ENCODE results near the gene TRDMT1.

The TRDMT1 gene

GRCh38 chr10:17200912-17201793 is at the start of gene TRDMT1:
Gene TRDMT1 (minus strand): TSS chr10:17201672. CDS start chr10:17201634, 38 bp downstream.
- peak; percentile 73 to 80 for DNase-seq

GRCh38 chr10:17250736-17251135 is 49.3 kb upstream of the TRDMT1 start:
- no peak for DNase-seq

GRCh38 chr10:17249820-17250219 is 48.3 kb upstream of the TRDMT1 start:
- DNase-seq, result no peak

DNA sequence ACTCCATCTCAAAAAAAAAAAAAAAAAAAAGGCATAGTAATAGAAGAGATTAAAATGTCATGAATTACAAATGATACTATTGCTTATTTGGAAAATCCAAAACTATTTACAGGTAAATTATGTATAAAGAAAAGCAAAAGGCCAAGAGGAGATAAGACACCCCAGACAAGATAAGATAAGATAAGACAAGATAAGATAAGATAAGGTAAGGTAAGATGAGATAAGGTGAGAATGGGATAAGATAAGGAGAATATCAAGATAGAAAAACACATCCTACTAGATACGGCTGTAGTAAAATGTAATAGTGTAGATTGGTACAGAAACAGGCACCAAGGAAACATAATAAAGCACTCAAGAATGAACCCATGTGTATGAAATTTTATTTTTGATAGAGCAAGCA is 47.5 kb upstream of the TRDMT1 start:
- DNase-seq, result no peak

DNA sequence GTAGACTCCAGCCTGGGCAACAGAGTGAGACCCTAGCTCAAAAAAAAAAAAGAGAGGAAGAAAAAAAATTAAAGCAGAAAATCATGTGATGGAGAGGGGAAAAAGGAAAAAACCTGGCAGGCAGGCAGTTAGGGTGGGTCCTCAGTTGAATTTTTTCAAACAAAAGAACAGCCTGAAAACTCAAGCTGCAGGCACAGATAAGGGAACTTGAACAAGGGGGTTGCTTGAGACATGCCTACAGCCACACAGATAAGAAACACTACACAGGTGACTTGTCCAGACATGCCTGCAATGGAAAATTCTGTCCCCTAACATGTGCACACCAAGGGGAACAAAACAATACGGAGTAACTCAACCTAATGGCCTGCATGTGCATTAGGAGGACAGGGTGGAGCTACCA is 45.7 kb upstream of the TRDMT1 start:
- DNase-seq, result no peak

GRCh38 chr10:17244700-17245365 is 43.4 kb upstream of the TRDMT1 start:
- no peak for DNase-seq

GRCh38 chr10:17241611-17242333 is 40.3 kb upstream of the TRDMT1 start:
- DNase-seq, result no peak

GRCh38 chr10:17240616-17241015 is 39.1 kb upstream of the TRDMT1 start:
- DNase-seq, result no peak

DNA sequence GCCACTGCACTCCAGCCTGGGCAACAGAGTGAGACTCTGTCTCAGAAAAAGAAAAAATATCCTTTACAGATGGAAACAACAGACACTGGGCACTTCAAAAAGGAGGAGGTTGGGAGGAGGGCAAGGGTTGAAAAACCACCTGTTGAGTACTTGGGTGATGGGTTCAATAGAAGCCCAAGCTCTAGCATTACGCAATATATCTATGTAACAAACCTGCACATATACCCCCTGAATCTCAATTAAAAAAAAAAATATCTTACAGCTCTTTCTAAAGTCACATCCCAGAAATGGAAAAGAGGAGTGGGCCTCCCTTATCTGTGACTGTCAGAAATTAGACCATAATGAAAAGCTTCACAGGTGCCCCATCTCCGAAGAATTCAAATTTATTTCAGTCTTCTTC is 38.6 kb upstream of the TRDMT1 start:
- no peak for DNase-seq

- DNase-seq, result no peak
Measured at GRCh38 chr10:17239345-17240085, 38.0 kb upstream of the TRDMT1 start.

- peak in 1 of 2 donors; percentile 24 for DNase-seq
Measured at GRCh38 chr10:17238445-17239291, 37.2 kb upstream of the TRDMT1 start.

- DNase-seq, result no peak
Measured at GRCh38 chr10:17237915-17238444, 36.5 kb upstream of the TRDMT1 start.

DNA sequence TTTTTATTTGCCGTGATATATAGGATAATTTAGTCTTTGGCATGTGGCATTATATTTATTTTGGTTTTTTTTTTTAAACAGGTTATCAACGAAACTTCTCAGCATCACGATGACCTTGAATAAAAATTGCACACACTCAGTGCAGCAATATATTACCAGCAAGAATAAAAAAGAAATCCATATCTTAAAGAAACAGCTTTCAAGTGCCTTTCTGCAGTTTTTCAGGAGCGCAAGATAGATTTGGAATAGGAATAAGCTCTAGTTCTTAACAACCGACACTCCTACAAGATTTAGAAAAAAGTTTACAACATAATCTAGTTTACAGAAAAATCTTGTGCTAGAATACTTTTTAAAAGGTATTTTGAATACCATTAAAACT is 35.7 kb upstream of the TRDMT1 start:
- no peak for DNase-seq

DNA sequence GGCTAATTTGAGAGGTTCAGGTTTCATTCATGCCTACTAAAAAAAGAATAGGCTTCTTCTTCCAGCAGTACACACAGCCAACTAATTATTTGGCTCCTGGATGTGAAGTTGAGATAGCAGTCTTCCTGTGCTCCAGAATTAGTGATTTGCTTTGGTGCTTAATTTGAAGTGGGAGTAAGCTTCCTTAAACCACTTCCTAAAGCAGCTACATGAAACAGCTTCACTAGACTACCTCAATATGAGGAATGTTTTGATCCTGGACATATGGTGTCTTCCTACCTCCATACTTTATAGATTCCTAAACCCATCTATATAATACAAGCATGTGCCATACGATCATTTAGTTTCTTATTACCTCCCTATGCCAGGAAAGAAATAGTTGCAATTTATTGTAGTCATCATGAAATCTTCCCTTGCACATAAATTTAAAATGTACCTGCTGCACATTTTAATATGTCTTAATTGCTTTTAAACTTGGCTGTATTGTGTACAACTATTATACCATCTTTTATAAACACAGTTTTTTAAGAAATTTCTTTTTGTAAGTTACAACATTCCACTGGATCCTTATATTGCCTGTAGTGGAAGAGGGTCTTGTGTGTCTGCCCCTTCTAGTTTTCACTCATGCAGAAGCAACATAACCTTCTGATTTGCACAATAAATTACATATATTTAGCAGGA is 35.1 kb upstream of the TRDMT1 start:
- DNase-seq, result no peak

- DNase-seq, result no peak
Measured at GRCh38 chr10:17235136-17235535, 33.7 kb upstream of the TRDMT1 start.

- DNase-seq, result no peak
Measured at GRCh38 chr10:17234431-17234945, 33.0 kb upstream of the TRDMT1 start.

- DNase-seq, result no peak
Measured at GRCh38 chr10:17233286-17233991, 32.0 kb upstream of the TRDMT1 start.

GRCh38 chr10:17232276-17232960 is 30.9 kb upstream of the TRDMT1 start:
- no peak for DNase-seq

DNA sequence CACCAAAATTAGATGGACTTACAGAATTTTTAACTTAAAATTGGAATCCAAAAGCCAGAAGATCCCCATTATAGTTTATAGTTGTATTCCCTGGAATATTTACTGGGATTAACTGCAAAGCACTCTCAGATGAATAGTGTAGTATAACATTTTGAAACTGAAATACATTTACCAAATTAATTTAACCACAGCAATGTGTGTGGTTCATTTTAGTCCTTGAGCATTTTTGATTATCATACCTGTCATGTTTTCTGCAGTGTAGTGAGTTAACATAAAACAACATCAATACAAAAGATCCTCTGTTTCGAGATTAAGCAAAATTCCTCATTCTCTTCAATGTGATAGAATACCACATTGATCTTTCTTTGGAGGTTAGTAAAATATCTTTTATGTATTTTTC is 30.3 kb upstream of the TRDMT1 start:
- no peak for DNase-seq
